IMR-90 (cell line): ENCODE data around the gene KIF13A. TPM values are rescaled to one million over a fixed set of nuclear protein-coding genes. Genes with fewer than 3 reads are reported as not detected.
"Not testable (repeated sequence)": the region's sequence is repeated elsewhere in the genome, so short reads cannot be mapped to it uniquely, and the experiment has no call there.

Experiments
- ATAC-seq: fragments of 200-7000 bp; cut with Tn5 transposase; 2 replicates; pipeline ENCODE4 v1.9.1; 2020; ENCODE audit warnings: low read depth, mild to moderate bottlenecking, moderate library complexity
- BruUV-seq: library from RNA; stranded (reverse); fragments of 400-500 nt; replicated peaks from 2 replicates; lab custom pipeline; 2021; lab: Mats Ljungman, UMichigan
- CTCF ChIA-PET: fragments of 300-600 bp; formaldehyde crosslinking; extraction: SDS; loops from one replicate; lab custom pipeline; 2021; ENCODE audit warnings: antibody characterized with exemption; lab: Yijun Ruan, JAX
- POLR2A ChIA-PET: fragments of 300-600 bp; sonication (Branson Sonifier 250); formaldehyde crosslinking; loops from one replicate; lab custom pipeline; 2022; ENCODE audit warnings: antibody characterized with exemption; ENCODE audit not compliant: unreplicated experiment; lab: Charles Lee
- DNase-seq: peaks from one replicate; pipeline ENCODE4 v3.0.0; 2013
- H2AFZ ChIP-seq: replicated peaks from 2 replicates; pipeline ENCODE3; 2013; ENCODE audit warnings: low read length, mild to moderate bottlenecking; ENCODE audit not compliant: poor library complexity
- H2AK5ac ChIP-seq: 2 replicates; pipeline ENCODE4 v1.6.1; 2013; ENCODE audit warnings: low read depth, low read length, inconsistent platforms
- H2AK9ac ChIP-seq: replicated peaks from 2 replicates; pipeline ENCODE3; 2013; ENCODE audit warnings: mild to moderate bottlenecking, low read depth, low read length, moderate library complexity; ENCODE audit not compliant: poor library complexity
- H2BK120ac ChIP-seq: 2 replicates; pipeline ENCODE4 v1.6.1; 2013; ENCODE audit warnings: low read depth, low read length, inconsistent platforms
- H2BK15ac ChIP-seq: 3 replicates; pipeline ENCODE4 v1.6.1; 2013; ENCODE audit warnings: low read depth, low read length, inconsistent platforms
- H2BK20ac ChIP-seq: 2 replicates; pipeline ENCODE4 v1.6.1; 2013; ENCODE audit warnings: low read depth, mild to moderate bottlenecking, inconsistent platforms, low read length, moderate library complexity
- H2BK5ac ChIP-seq: 2 replicates; pipeline ENCODE4 v1.6.1; 2013; ENCODE audit warnings: mild to moderate bottlenecking, low read depth, low read length, inconsistent platforms; ENCODE audit not compliant: poor library complexity, severe bottlenecking
- H3K14ac ChIP-seq: replicated peaks from 2 replicates; pipeline ENCODE4 v1.6.1; 2013; ENCODE audit warnings: low read depth, low read length, inconsistent platforms
- H3K18ac ChIP-seq: 2 replicates; pipeline ENCODE4 v1.6.1; 2013; ENCODE audit warnings: low read depth, low read length, control low read depth
- H3K23ac ChIP-seq: 2 replicates; pipeline ENCODE4 v1.6.1; 2013; ENCODE audit warnings: low read depth, low read length, inconsistent platforms
- H3K27ac ChIP-seq: 2 replicates; pipeline ENCODE4 v1.5.1; 2013; ENCODE audit warnings: mild to moderate bottlenecking, control low read depth, low read length; ENCODE audit not compliant: insufficient read depth
- H3K27me3 ChIP-seq: 2 replicates; pipeline ENCODE4 v1.6.1; 2013; ENCODE audit warnings: low read length; ENCODE audit not compliant: control insufficient read depth, insufficient read depth
- H3K36me3 ChIP-seq: 2 replicates; pipeline ENCODE4 v1.6.1; 2013; ENCODE audit warnings: low read length, mixed read lengths; ENCODE audit not compliant: control insufficient read depth, insufficient read depth
- H3K4ac ChIP-seq: 2 replicates; pipeline ENCODE4 v1.6.1; 2013; ENCODE audit warnings: low read depth, low read length, inconsistent platforms
- H3K4me1 ChIP-seq: 2 replicates; pipeline ENCODE4 v1.6.1; 2013; ENCODE audit warnings: low read length, mixed read lengths; ENCODE audit not compliant: control insufficient read depth, insufficient read depth
- H3K4me2 ChIP-seq: 2 replicates; pipeline ENCODE4 v1.6.1; 2013; ENCODE audit warnings: low read depth, mild to moderate bottlenecking, control low read depth, low read length, moderate library complexity
- H3K4me3 ChIP-seq: 2 replicates; pipeline ENCODE4 v1.5.1; 2013; ENCODE audit warnings: low read depth, mild to moderate bottlenecking, control low read depth, low read length, moderate library complexity; ENCODE audit not compliant: insufficient read depth
- H3K56ac ChIP-seq: 2 replicates; pipeline ENCODE4 v1.6.1; 2013; ENCODE audit warnings: low read length, inconsistent platforms; ENCODE audit not compliant: insufficient read depth; ENCODE audit errors: extremely low read depth
- H3K79me1 ChIP-seq, 2 experiments: 2 replicates each; pipeline ENCODE4 v1.6.1; 2013; ENCODE audit warnings: low read length in 2 of 2, inconsistent platforms in 1 of 2, low read depth in 1 of 2
- H3K9ac ChIP-seq: 2 replicates; pipeline ENCODE4 v1.6.1; 2013; ENCODE audit warnings: low read depth, low read length, control low read depth
- H3K9me1 ChIP-seq: 2 replicates; pipeline ENCODE4 v1.6.1; 2013; ENCODE audit warnings: low read length, inconsistent platforms; ENCODE audit not compliant: insufficient read depth
- H3K9me3 ChIP-seq: 2 replicates; pipeline ENCODE4 v1.6.1; 2013; ENCODE audit warnings: low read length; ENCODE audit not compliant: control insufficient read depth, insufficient read depth
- H4K20me1 ChIP-seq: 2 replicates; pipeline ENCODE4 v1.6.1; 2013; ENCODE audit warnings: low read length, inconsistent platforms; ENCODE audit not compliant: insufficient read depth
- H4K5ac ChIP-seq: 2 replicates; pipeline ENCODE4 v1.6.1; 2013; ENCODE audit warnings: mild to moderate bottlenecking, low read depth, low read length, control low read depth
- H4K8ac ChIP-seq, 2 experiments: 2 replicates each; pipeline ENCODE4 v1.6.1; 2013; ENCODE audit warnings: low read depth in 2 of 2, low read length in 2 of 2, control low read depth in 1 of 2, inconsistent platforms in 1 of 2
- H4K91ac ChIP-seq: 2 replicates; pipeline ENCODE4 v1.6.1; 2013; ENCODE audit warnings: low read depth, low read length, inconsistent platforms; ENCODE audit not compliant: insufficient read depth
- WGBS, 2 experiments: methylation state at CpG; one replicate each; pipeline versions ENCODE4 v1.1.5 to v1.1.7; 2013; ENCODE audit warnings: missing lambda C conversion rate in 2 of 2; ENCODE audit not compliant: insufficient read length in 1 of 2; ENCODE audit errors: extremely low coverage in 2 of 2; 5-methylcytosine and 5-hydroxymethylcytosine counted together
- dilution Hi-C: fragments of 300-500 bp; cut with HindIII; formaldehyde crosslinking; loops from one replicate; pipeline ENCODE4 v1.14.3; 2018; ENCODE audit warnings: low sequenced_read_pairs; ENCODE audit not compliant: unreplicated experiment
- in situ Hi-C: fragments of 300-500 bp; cut with MboI; formaldehyde crosslinking; loops from 3 replicates; pipeline ENCODE4 v1.14.3; 2019; ENCODE audit warnings: low sequenced_read_pairs, inconsistent platforms, mixed read lengths
- intact Hi-C: fragments of 100-400 bp; cut with micrococcal nuclease; formaldehyde crosslinking; loops from 2 replicates; pipeline ENCODE4 v1.10.0; 2022
- polyA plus RNA-seq, 3 experiments: library from polyadenylated mRNA; depleted of rRNA; stranded (reverse); fragments of >200 nt; gene quantifications; 2 replicates each; pipeline ENCODE4 v1.2.3, GENCODE V29; 2012; ENCODE audit warnings: low replicate concordance in 1 of 3
- total RNA-seq: library from RNA; depleted of rRNA; stranded (reverse); fragments of >200 nt; gene quantifications from 2 replicates; pipeline ENCODE4 v1.2.3, GENCODE V29; 2012

KIF13A gene
- total and polyA plus RNA-seq, 2 of the 4 experiments (the other 2 are of a cell fraction), result 23.3 to 51.8 TPM

DNA sequence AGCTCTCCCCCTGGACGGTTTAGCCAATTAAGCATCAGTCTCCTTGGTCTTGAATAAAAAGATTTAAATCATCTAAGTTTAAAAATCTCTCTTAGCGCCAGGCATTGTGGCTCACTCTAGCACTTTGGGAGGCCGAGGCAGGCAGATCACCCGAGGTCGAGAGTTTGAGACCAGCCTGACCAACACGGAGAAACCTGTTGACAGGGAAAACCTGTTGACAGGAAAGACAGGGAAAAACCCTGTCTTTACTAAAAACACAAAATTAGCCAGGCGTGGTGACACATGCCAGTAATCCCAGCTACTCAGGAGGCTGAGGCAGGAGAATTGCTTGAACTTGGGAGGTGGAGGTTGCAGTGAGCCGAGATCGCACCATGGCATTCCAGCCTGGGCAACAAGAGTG lies 97.7 kb downstream of the KIF13A start:
- H4K20me1 ChIP-seq, H2BK5ac ChIP-seq, H2AK9ac ChIP-seq, H3K4ac ChIP-seq, in situ Hi-C loops, DNase-seq, H3K14ac ChIP-seq, H2BK20ac ChIP-seq, H2AK5ac ChIP-seq, H3K4me3 ChIP-seq, H3K9ac ChIP-seq, H4K8ac ChIP-seq, H2BK15ac ChIP-seq, H2AFZ ChIP-seq, H3K27ac ChIP-seq, intact Hi-C loops, dilution Hi-C loops, POLR2A ChIA-PET, H4K5ac ChIP-seq, H2BK120ac ChIP-seq, H3K4me2 ChIP-seq, H3K23ac ChIP-seq, H4K91ac ChIP-seq, H3K4me1 ChIP-seq, H3K18ac ChIP-seq, BruUV-seq, H3K56ac ChIP-seq, H3K27me3 ChIP-seq, ATAC-seq: not testable (repeated sequence)
- Histone ChIP-seq H3K36me3 (peaks cover 11% of the 10 kb centered on the region; the same call in 1 of the 2 replicates), H3K79me1 (peaks cover 4 to 61% of the 10 kb centered on the region in 2 experiments; a peak in 3 of 4 replicates), H3K9me3 (peaks cover 12% of the 10 kb centered on the region), H3K9me1 (peaks cover 15% of the 10 kb centered on the region)
- CTCF ChIA-PET, result interaction anchor here (0.7 kb wide), 1 partner anchor 39 kb away, joined by 3 read pairs; no protein-coding TSS in a partner anchor
- WGBS, 2 experiments, result no CpG with 5 or more reads among the region's 9 CpGs
